ENCODE results near the gene UBE2M. TPM values are rescaled to one million over a fixed set of nuclear protein-coding genes. Genes with fewer than 3 reads are reported as not detected.

Gene UBE2M
- polyA plus RNA-seq, 1 experiment, result 66.6 TPM

DNA sequence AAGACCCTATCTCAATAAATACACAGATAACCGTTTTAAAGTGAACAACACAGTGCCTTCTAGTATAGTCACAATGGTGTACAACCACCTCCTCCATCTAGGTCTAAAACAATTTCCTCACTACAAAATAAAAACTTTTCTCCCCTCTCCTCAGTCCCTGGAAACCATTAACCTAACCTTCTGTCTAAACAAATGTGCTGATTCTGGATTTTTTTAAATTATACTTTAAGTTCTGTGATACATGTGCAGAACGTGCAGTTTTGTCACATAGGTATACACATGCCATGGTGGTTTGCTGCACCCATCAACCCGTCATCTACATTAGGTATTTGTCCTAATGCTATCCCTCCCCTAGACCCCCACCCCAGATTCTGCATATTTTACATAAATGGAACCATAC lies 29.0 kb downstream of the UBE2M start:
- Histone ChIP-seq H3K27me3 (ENCODE audit: control insufficient read depth, insufficient read depth, low read length) (peaks cover 9% of the 10 kb centered on the region), H3K4me3 (ENCODE audit: low read depth, low read length) (no peak overlapping the region), H3K36me3 (ENCODE audit: control insufficient read depth, insufficient read depth, low read length) (no peaks in the 10 kb centered on the region)
- POLR2A ChIA-PET, result no interaction called here
- CTCF ChIA-PET, result no interaction called here
- TF ChIP-seq CTCF (IDR thresholded peaks at IDR 0.05; ENCODE audit: insufficient read depth, low read depth, low read length), result no peak
- DNase-seq (ENCODE audit: low read depth), result no peak

DNA sequence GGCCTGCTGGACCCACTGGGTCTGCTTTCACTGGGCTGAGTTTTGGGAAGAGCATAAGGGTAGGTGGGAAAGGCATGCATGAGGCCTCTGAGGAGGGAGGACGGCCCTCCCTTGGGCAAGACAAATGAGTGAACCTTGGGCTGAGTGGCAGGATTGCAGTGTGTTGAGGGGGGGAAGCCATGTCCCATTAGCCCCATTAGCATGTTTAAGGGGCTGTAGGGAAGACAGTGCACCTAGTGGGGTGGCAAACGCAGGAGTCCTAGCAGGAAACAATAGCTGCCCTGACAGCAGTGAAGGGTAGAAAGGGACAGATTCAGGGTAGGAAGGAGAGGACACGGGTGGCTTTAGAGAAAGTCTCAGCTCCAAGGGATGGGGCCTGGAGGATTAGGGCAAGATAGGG lies 35.7 kb downstream of the UBE2M start:
- Histone ChIP-seq H3K4me3 (ENCODE audit: low read depth, low read length) (no peak overlapping the region), H3K27me3 (ENCODE audit: control insufficient read depth, insufficient read depth, low read length) (no peaks in the 10 kb centered on the region), H3K36me3 (ENCODE audit: control insufficient read depth, insufficient read depth, low read length) (no peaks in the 10 kb centered on the region)
- TF ChIP-seq CTCF (IDR thresholded peaks at IDR 0.05; ENCODE audit: insufficient read depth, low read depth, low read length), result no peak
- POLR2A ChIA-PET, result no interaction called here
- DNase-seq (ENCODE audit: low read depth), result no peak
- CTCF ChIA-PET, result no interaction called here

GRCh38 chr19:58521651-58522050 lies 36.8 kb downstream of the UBE2M start:
- Histone ChIP-seq H3K4me3 (ENCODE audit: low read depth, low read length) (no peak overlapping the region), H3K27me3 (ENCODE audit: control insufficient read depth, insufficient read depth, low read length) (no peaks in the 10 kb centered on the region), H3K36me3 (ENCODE audit: control insufficient read depth, insufficient read depth, low read length) (peaks cover 6% of the 10 kb centered on the region)
- no peak for TF ChIP-seq CTCF (IDR thresholded peaks at IDR 0.05; ENCODE audit: insufficient read depth, low read depth, low read length)
- DNase-seq (ENCODE audit: low read depth), result no peak
- ChIA-PET POLR2A (no interaction called here), CTCF (interaction anchor here (5.4 kb wide), 1 partner anchor 58 kb away, joined by 66 read pairs; no protein-coding TSS in a partner anchor)

- CTCF ChIA-PET, result interaction anchor here (0.7 to 5.4 kb wide), 31 partner anchors 11 to 220 kb away, joined by 3 to 66 read pairs (median 4); partner anchors contain the start of genes CHMP2A, TRIM28, UBE2M and ZNF324B
- POLR2A ChIA-PET, result interaction anchor here (0.7 to 1.3 kb wide), 2 partner anchors 24 to 39 kb away, joined by 3 to 8 read pairs; partner anchors contain the start of gene TRIM28
These were observed 38.2 kb downstream of the UBE2M start for GRCh38 chr19:58520257-58520599.

More at GRCh38 chr19:58520257-58520599, 38.2 kb downstream of the UBE2M start:
- Histone ChIP-seq H3K4me3 (ENCODE audit: low read depth, low read length) (peak overlapping the region; percentile 73), H3K27me3 (ENCODE audit: control insufficient read depth, insufficient read depth, low read length) (no peaks in the 10 kb centered on the region), H3K36me3 (ENCODE audit: control insufficient read depth, insufficient read depth, low read length) (peaks cover 9% of the 10 kb centered on the region)
- no peak for TF ChIP-seq CTCF (IDR thresholded peaks at IDR 0.05; ENCODE audit: insufficient read depth, low read depth, low read length)
- DNase-seq (ENCODE audit: low read depth), result no peak

All from BJ (cell line).